H9 (cell line): ENCODE results near the gene PTK7. TPM values are rescaled to one million over a fixed set of nuclear protein-coding genes. Genes with fewer than 3 reads are reported as not detected.

Source experiments
- DNase-seq: peaks from one replicate; pipeline ENCODE4 v3.0.0-alpha.2; 2017
- H2AFZ ChIP-seq: one replicate; pipeline ENCODE4 v1.6.1; 2013; ENCODE audit warnings: mild to moderate bottlenecking, low read length, control low read depth, moderate library complexity
- H2AK5ac ChIP-seq: 2 replicates; pipeline ENCODE4 v1.6.1; 2013; ENCODE audit warnings: low read length, control low read depth, mixed read lengths; ENCODE audit not compliant: insufficient read length
- H2BK120ac ChIP-seq: one replicate; pipeline ENCODE4 v1.6.1; 2013; ENCODE audit warnings: low read depth, mild to moderate bottlenecking, low read length, control low read depth, inconsistent platforms; ENCODE audit not compliant: poor library complexity, severe bottlenecking
- H2BK12ac ChIP-seq: 2 replicates; pipeline ENCODE4 v1.6.1; 2013; ENCODE audit warnings: low read length, control low read depth, mixed read lengths, low read depth; ENCODE audit not compliant: insufficient read length
- H2BK15ac ChIP-seq: 2 replicates; pipeline ENCODE4 v1.6.1; 2013; ENCODE audit warnings: low read depth, low read length, control low read depth
- H2BK20ac ChIP-seq: one replicate; pipeline ENCODE4 v1.6.1; 2013; ENCODE audit warnings: low read depth, mild to moderate bottlenecking, low read length, control low read depth, inconsistent platforms; ENCODE audit not compliant: poor library complexity, severe bottlenecking
- H2BK5ac ChIP-seq: 2 replicates; pipeline ENCODE4 v1.6.1; 2013; ENCODE audit warnings: low read length, control low read depth, mixed read lengths; ENCODE audit not compliant: insufficient read length
- H3K14ac ChIP-seq: 2 replicates; pipeline ENCODE4 v1.6.1; 2013; ENCODE audit warnings: low read length, control low read depth; ENCODE audit not compliant: insufficient read depth
- H3K18ac ChIP-seq: 2 replicates; pipeline ENCODE4 v1.6.1; 2013; ENCODE audit warnings: low read depth, mild to moderate bottlenecking, mixed read lengths, low read length, control low read depth; ENCODE audit not compliant: insufficient read length
- H3K23ac ChIP-seq: 2 replicates; pipeline ENCODE4 v1.6.1; 2013; ENCODE audit warnings: low read length, control low read depth, mixed read lengths, low read depth; ENCODE audit not compliant: insufficient read length
- H3K23me2 ChIP-seq: 2 replicates; pipeline ENCODE4 v1.6.1; 2013; ENCODE audit warnings: low read depth, mild to moderate bottlenecking, mixed read lengths, low read length, control low read depth; ENCODE audit not compliant: insufficient read length, poor library complexity, severe bottlenecking
- H3K27ac ChIP-seq: 2 replicates; pipeline ENCODE4 v1.5.1; 2013; ENCODE audit warnings: low read length, control low read depth, mixed read lengths, low read depth; ENCODE audit not compliant: insufficient read length
- H3K27me3 ChIP-seq: 2 replicates; pipeline ENCODE4 v1.6.1; 2013; ENCODE audit warnings: low read length, control low read depth, inconsistent platforms; ENCODE audit not compliant: insufficient read depth
- H3K4ac ChIP-seq: 2 replicates; pipeline ENCODE4 v1.6.1; 2013; ENCODE audit warnings: low read depth, mild to moderate bottlenecking, control low read depth, inconsistent platforms, low read length, moderate library complexity
- H3K4me1 ChIP-seq: 2 replicates; pipeline ENCODE4 v1.6.1; 2013; ENCODE audit warnings: low read length, control low read depth, inconsistent platforms; ENCODE audit not compliant: insufficient read depth
- H3K4me2 ChIP-seq: 2 replicates; pipeline ENCODE4 v1.6.1; 2013; ENCODE audit warnings: low read length, control low read depth, mixed read lengths; ENCODE audit not compliant: insufficient read length, insufficient read depth
- H3K56ac ChIP-seq: 2 replicates; pipeline ENCODE4 v1.6.1; 2013; ENCODE audit warnings: low read depth, mild to moderate bottlenecking, mixed read lengths, low read length, control low read depth; ENCODE audit not compliant: insufficient read length
- H3K79me1 ChIP-seq: 2 replicates; pipeline ENCODE4 v1.6.1; 2013; ENCODE audit warnings: low read depth, mild to moderate bottlenecking, moderate library complexity, low read length, control low read depth, inconsistent platforms; ENCODE audit not compliant: insufficient read depth, poor library complexity, severe bottlenecking
- H3K79me2 ChIP-seq: 2 replicates; pipeline ENCODE4 v1.6.1; 2013; ENCODE audit warnings: low read length, control low read depth, inconsistent platforms; ENCODE audit not compliant: insufficient read depth
- H3K9ac ChIP-seq: 2 replicates; pipeline ENCODE4 v1.6.1; 2013; ENCODE audit warnings: low read length, control low read depth, mixed read lengths; ENCODE audit not compliant: insufficient read length; ENCODE audit errors: extremely low read depth
- H3K9me3 ChIP-seq: one replicate; pipeline ENCODE4 v1.6.1; 2013; ENCODE audit warnings: low read depth, low read length, inconsistent platforms; ENCODE audit not compliant: control insufficient read depth
- H3T11ph ChIP-seq: one replicate; pipeline ENCODE4 v1.6.1; 2013; ENCODE audit warnings: mild to moderate bottlenecking, low read length, control low read depth, inconsistent platforms
- H4K20me1 ChIP-seq: one replicate; pipeline ENCODE4 v1.6.1; 2013; ENCODE audit not compliant: control insufficient read depth, insufficient read length, insufficient read depth
- H4K5ac ChIP-seq: 2 replicates; pipeline ENCODE4 v1.6.1; 2013; ENCODE audit warnings: low read depth, mild to moderate bottlenecking, mixed read lengths, low read length, control low read depth; ENCODE audit not compliant: insufficient read length
- H4K8ac ChIP-seq: replicated peaks from 2 replicates; pipeline ENCODE4 v1.6.1; 2013; ENCODE audit warnings: low read length, control low read depth, mixed read lengths, low read depth; ENCODE audit not compliant: insufficient read length
- H4K91ac ChIP-seq: 2 replicates; pipeline ENCODE4 v1.6.1; 2013; ENCODE audit warnings: low read depth, mild to moderate bottlenecking, moderate library complexity, mixed read lengths, low read length, control low read depth; ENCODE audit not compliant: insufficient read length
- H3K27ac Mint-ChIP-seq, 3 experiments: 2 replicates in 2 of 3; 3 replicates in 1 of 3; pipeline ENCODE4 v1.8.0; 2020 to 2021; ENCODE audit warnings: mixed read lengths in 3 of 3, mild to moderate bottlenecking in 1 of 3, moderate library complexity in 1 of 3
- H3K27me3 Mint-ChIP-seq: 2 replicates; pipeline ENCODE4 v1.8.0; 2021; ENCODE audit warnings: low read depth, mild to moderate bottlenecking, moderate library complexity, mixed read lengths
- H3K36me3 Mint-ChIP-seq, 3 experiments: 2 replicates in 2 of 3; 3 replicates in 1 of 3; pipeline ENCODE4 v1.8.0; 2020 to 2021; ENCODE audit warnings: low read depth in 3 of 3, mixed read lengths in 3 of 3; ENCODE audit not compliant: insufficient read depth in 1 of 3
- H3K4me1 Mint-ChIP-seq, 2 experiments: 2 replicates each; pipeline ENCODE4 v1.8.0; 2020; ENCODE audit warnings: mixed read lengths in 2 of 2
- H3K4me3 Mint-ChIP-seq, 2 experiments: 2 replicates in 1 of 2; 3 replicates in 1 of 2; pipeline ENCODE4 v1.8.0; 2020 to 2021; ENCODE audit warnings: mild to moderate bottlenecking in 2 of 2, mixed read lengths in 2 of 2, moderate library complexity in 1 of 2
- H3K9me3 Mint-ChIP-seq, 2 experiments: 2 replicates in 1 of 2; 3 replicates in 1 of 2; pipeline ENCODE4 v1.8.0; 2020; ENCODE audit warnings: mild to moderate bottlenecking in 2 of 2, mixed read lengths in 2 of 2, moderate library complexity in 1 of 2
- WGBS: extraction: QIAGEN DNeasy Blood & Tissue Kit; methylation state at CpG from one replicate; pipeline ENCODE4 v1.1.7; 2013; ENCODE audit warnings: missing lambda C conversion rate, low lambda C conversion rate, mixed read lengths; ENCODE audit not compliant: insufficient read length; ENCODE audit errors: extremely low coverage; 5-methylcytosine and 5-hydroxymethylcytosine counted together
- total RNA-seq: library from RNA; stranded (reverse); gene quantifications from 2 replicates; pipeline ENCODE4 v1.2.1, GENCODE V29; 2021
- TF ChIP-seq, protein P1 (sequence below): fragments of 200-600 bp; sonication (generic); conservative IDR thresholded peaks from 3 replicates; pipeline ENCODE4 v1.8.0; 2021; ENCODE audit warnings: antibody characterized with exemption, mild to moderate bottlenecking

The PTK7 gene
- total RNA-seq, 1 experiment from 2014 or later, result 128 TPM

DNA sequence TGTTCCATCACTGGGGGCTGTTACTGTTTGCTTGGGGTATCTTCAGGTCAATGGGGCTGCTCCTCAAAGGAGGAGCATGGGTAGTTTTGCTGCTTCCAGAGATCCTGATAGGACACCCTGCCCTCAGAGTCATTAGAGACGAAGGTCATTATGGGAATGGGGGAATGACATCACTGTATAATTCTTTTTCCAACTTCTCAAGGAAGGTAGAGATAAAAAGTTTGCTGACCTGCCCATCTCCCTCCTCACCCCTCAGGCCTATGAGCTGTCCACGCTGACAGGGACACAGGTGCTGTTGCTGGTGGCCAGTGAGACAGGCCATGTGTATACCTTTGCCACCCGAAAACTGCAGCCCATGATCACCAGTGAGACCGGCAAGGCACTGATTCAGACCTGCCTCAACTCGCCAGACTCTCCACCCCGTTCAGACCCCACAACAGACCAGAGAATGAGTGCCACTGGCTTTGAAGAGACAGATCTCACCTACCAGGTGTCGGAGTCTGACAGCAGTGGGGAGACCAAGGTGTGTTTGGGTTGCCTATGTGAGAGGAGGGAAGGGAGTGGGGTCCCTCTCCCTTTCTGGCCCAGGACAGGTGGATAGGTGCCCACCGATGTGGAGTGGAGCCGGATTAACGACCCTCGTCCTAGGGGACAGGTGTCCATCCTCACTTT is 97.6 kb downstream of the PTK7 start:
- Histone ChIP-seq H3K18ac (peak overlapping the region; percentile 87), H3K9me3 (no peaks in the 10 kb centered on the region), H3T11ph (no peak overlapping the region), H4K20me1 (no peaks in the 10 kb centered on the region), H3K56ac (no peak overlapping the region), H3K79me1 (peaks cover 4% of the 10 kb centered on the region), H3K4ac (peak overlapping the region; percentile 27; the same call in 1 of the 2 replicates), H2AFZ (no peak overlapping the region), H4K91ac (no peak overlapping the region), H2BK20ac (no peak overlapping the region), H3K23me2 (peaks cover 23% of the 10 kb centered on the region), H2BK15ac (no peak overlapping the region), H3K27ac (no peak overlapping the region), H3K4me2 (peak overlapping the region; percentile 79), H2BK5ac (no peak overlapping the region), H3K27me3 (no peaks in the 10 kb centered on the region), H2BK12ac (peak overlapping the region; percentile 3), H3K23ac (no peak overlapping the region), H4K5ac (no peak overlapping the region), H3K14ac (peak overlapping the region; percentile 93; the same call in 1 of the 2 replicates), H3K4me1 (peaks cover 4% of the 10 kb centered on the region; the same call in 1 of the 2 replicates), H3K79me2 (peaks cover 2% of the 10 kb centered on the region; the same call in 1 of the 2 replicates), H2BK120ac (no peak overlapping the region), H2AK5ac (no peak overlapping the region), H4K8ac (no peak overlapping the region), H3K9ac (no peak overlapping the region)
- no peak for DNase-seq
- Mint-ChIP-seq H3K27me3 (peaks cover 6% of the 10 kb centered on the region), H3K27ac (peak overlapping the region in 2 of 3 experiments; percentile 28 to 94; a peak in 4 of 7 replicates), H3K36me3 (peaks cover 33 to 48% (median 47%) of the 10 kb centered on the region in 3 experiments), H3K9me3 (peaks cover 0 to 3% of the 10 kb centered on the region in 2 experiments; a peak in 2 of 5 replicates), H3K4me3 (peak overlapping the region; percentile 99 to 100), H3K4me1 (peaks cover 31 to 32% of the 10 kb centered on the region in 2 experiments)
- TF ChIP-seq, protein P1, sequence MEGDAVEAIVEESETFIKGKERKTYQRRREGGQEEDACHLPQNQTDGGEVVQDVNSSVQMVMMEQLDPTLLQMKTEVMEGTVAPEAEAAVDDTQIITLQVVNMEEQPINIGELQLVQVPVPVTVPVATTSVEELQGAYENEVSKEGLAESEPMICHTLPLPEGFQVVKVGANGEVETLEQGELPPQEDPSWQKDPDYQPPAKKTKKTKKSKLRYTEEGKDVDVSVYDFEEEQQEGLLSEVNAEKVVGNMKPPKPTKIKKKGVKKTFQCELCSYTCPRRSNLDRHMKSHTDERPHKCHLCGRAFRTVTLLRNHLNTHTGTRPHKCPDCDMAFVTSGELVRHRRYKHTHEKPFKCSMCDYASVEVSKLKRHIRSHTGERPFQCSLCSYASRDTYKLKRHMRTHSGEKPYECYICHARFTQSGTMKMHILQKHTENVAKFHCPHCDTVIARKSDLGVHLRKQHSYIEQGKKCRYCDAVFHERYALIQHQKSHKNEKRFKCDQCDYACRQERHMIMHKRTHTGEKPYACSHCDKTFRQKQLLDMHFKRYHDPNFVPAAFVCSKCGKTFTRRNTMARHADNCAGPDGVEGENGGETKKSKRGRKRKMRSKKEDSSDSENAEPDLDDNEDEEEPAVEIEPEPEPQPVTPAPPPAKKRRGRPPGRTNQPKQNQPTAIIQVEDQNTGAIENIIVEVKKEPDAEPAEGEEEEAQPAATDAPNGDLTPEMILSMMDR, result no peak
- no CpG with 5 or more reads among the region's 11 CpGs for WGBS
